HCT116 (cell line): ENCODE data around the gene CCDC160.

Experiments
- CTCF ChIP-seq, 3 experiments: fragments of 200-600 bp in 1 of 3; sonication (generic) in 1 of 3; IDR thresholded peaks in 2 of 3; conservative IDR thresholded peaks in 1 of 3; 2 replicates each; pipeline ENCODE4 v1.5.1; 2012 to 2017; ENCODE audit warnings: low read depth in 2 of 3, low read length in 2 of 3, antibody characterized with exemption in 1 of 3, borderline replicate concordance in 1 of 3, control low read depth in 1 of 3, mild to moderate bottlenecking in 1 of 3, mixed read lengths in 1 of 3, mixed run types in 1 of 3, moderate library complexity in 1 of 3; ENCODE audit not compliant: insufficient read depth in 1 of 3
- EGR1 ChIP-seq: IDR thresholded peaks from 2 replicates; pipeline ENCODE4 v1.6.1; 2012; ENCODE audit warnings: low read depth
- EZH2 ChIP-seq: fragments of 200-600 bp; sonication (generic); IDR thresholded peaks from 2 replicates; pipeline ENCODE4 v1.6.1; 2017; ENCODE audit warnings: antibody characterized with exemption, mixed run types
- EZH2phosphoT487 ChIP-seq: fragments of 200-600 bp; IDR thresholded peaks from 2 replicates; pipeline ENCODE4 v1.6.1; 2018; ENCODE audit warnings: antibody characterized with exemption, borderline replicate concordance
- MAX ChIP-seq: IDR thresholded peaks from 2 replicates; pipeline ENCODE4 v1.6.1; 2012
- POLR2AphosphoS5 ChIP-seq: IDR thresholded peaks from 2 replicates; pipeline ENCODE4 v1.6.1; 2011; ENCODE audit warnings: mild to moderate bottlenecking, low read depth, low read length, moderate library complexity
- RAD21 ChIP-seq: IDR thresholded peaks from 2 replicates; pipeline ENCODE4 v1.6.1; 2012; ENCODE audit warnings: low read depth, mild to moderate bottlenecking
- SIN3A ChIP-seq: IDR thresholded peaks from 2 replicates; pipeline ENCODE4 v1.6.1; 2012; ENCODE audit warnings: low read depth
- SRF ChIP-seq: IDR thresholded peaks from 2 replicates; pipeline ENCODE4 v1.6.1; 2012; ENCODE audit warnings: low read depth
- TCF7L2 ChIP-seq: IDR thresholded peaks from 2 replicates; pipeline ENCODE4 v1.7.0; 2011; ENCODE audit warnings: borderline replicate concordance, inconsistent platforms; ENCODE audit not compliant: insufficient read depth, insufficient read length; ENCODE audit errors: extremely low read depth
- ZNF274 ChIP-seq: fragments of 200-500 bp; sonication (Bioruptor generic); IDR thresholded peaks from 2 replicates; pipeline ENCODE4 v1.6.1; 2014; ENCODE audit warnings: mild to moderate bottlenecking, low read depth, low read length, inconsistent platforms

- TF ChIP-seq POLR2AphosphoS5, result no peak
- TF ChIP-seq TCF7L2, result no peak
- no peak for TF ChIP-seq EGR1
- TF ChIP-seq SRF, result no peak
- TF ChIP-seq CTCF (IDR thresholded peaks at IDR 0.05 in 2 of 3, conservative IDR thresholded peaks at IDR 0.05 in 1 of 3; ENCODE audit: borderline replicate concordance in 1 of 3, insufficient read depth in 1 of 3, low read depth in 2 of 3, low read length in 2 of 3), result 0 out of 6 replicates have a peak, but pooled peaks of 1 of the 3 experiments have one; percentile 2
- no peak for TF ChIP-seq EZH2
- no peak for TF ChIP-seq ZNF274
- TF ChIP-seq EZH2phosphoT487, result no peak
- no peak for TF ChIP-seq MAX
- no peak for TF ChIP-seq RAD21
- no peak for TF ChIP-seq SIN3A
Observed at GRCh38 chrX:134246282-134246681, 9.3 kb downstream of the CCDC160 start.
